Measurements from ENCODE around the gene ADAMTS13. TPM values are rescaled to one million over a fixed set of nuclear protein-coding genes. Genes with fewer than 3 reads are reported as not detected.

The ADAMTS13 gene
- total and polyA plus RNA-seq, 9 of the 15 experiments (the other 6 are each of a cell fraction or from before 2014, with no cell fraction given), result 0.03 to 0.20 (median 0.04) TPM; not detected in 4

DNA sequence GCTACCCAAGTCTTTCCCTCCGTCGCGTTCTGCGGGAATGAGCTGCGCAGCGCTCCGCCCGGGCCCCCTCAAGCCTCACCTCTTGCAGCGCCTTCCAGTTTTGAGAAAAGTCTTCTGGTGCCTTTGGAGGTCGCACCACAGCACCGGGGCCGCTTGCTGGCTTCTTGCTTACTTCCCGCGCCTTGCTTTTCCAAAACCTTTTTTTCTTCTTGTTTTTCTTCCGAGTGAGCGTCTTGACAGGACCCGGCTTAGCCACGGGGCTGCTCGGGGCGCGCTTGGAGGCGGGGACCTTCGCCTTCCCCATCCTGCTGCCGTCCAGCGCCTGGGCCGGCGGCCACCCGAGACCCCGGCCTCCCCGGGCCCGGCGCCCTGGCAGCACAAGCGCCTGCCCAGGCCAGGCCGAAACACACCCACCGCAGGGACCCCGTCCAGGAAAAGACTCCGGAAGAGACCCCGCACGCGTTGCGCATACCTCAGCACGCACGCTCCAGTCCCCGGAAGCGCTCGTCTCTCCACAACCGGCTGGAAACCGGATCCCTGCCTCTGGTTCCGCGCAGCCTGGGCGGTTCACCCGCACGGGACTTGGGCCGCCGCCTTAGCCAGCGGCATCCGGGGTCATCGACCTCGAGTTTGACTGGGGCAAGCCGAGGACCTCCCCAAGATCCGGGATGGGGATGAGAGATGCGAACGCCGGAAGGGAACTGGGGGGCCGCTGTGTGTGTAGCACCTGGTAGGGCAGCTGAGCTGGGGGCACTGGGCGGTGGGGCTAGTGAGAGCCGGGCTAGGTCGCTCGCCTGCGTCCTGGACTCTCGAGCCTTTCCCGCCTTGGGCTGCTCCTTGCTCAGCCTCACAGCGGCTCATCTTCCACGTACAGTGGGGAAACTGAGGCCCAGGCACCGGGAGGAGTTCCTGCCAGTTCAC, 4.4 kb upstream of the ADAMTS13 start, which contains the start of gene REXO4 (continued):
- TF ChIP-seq, protein P1, sequence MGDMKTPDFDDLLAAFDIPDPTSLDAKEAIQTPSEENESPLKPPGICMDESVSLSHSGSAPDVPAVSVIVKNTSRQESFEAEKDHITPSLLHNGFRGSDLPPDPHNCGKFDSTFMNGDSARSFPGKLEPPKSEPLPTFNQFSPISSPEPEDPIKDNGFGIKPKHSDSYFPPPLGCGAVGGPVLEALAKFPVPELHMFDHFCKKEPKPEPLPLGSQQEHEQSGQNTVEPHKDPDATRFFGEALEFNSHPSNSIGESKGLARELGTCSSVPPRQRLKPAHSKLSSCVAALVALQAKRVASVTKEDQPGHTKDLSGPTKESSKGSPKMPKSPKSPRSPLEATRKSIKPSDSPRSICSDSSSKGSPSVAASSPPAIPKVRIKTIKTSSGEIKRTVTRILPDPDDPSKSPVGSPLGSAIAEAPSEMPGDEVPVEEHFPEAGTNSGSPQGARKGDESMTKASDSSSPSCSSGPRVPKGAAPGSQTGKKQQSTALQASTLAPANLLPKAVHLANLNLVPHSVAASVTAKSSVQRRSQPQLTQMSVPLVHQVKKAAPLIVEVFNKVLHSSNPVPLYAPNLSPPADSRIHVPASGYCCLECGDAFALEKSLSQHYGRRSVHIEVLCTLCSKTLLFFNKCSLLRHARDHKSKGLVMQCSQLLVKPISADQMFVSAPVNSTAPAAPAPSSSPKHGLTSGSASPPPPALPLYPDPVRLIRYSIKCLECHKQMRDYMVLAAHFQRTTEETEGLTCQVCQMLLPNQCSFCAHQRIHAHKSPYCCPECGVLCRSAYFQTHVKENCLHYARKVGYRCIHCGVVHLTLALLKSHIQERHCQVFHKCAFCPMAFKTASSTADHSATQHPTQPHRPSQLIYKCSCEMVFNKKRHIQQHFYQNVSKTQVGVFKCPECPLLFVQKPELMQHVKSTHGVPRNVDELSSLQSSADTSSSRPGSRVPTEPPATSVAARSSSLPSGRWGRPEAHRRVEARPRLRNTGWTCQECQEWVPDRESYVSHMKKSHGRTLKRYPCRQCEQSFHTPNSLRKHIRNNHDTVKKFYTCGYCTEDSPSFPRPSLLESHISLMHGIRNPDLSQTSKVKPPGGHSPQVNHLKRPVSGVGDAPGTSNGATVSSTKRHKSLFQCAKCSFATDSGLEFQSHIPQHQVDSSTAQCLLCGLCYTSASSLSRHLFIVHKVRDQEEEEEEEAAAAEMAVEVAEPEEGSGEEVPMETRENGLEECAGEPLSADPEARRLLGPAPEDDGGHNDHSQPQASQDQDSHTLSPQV (IDR thresholded peaks at IDR 0.05), result no peak
- peak; percentile 72 to 75; a peak in 3 of 4 replicates for TF ChIP-seq TEAD1 (CRISPR knock-in tag; IDR thresholded peaks at IDR 0.05)
- no peak for TF ChIP-seq HOXB6 (CRISPR knock-in tag; IDR thresholded peaks at IDR 0.05; ENCODE audit: borderline replicate concordance)
- no peak for TF ChIP-seq FOS (IDR thresholded peaks at IDR 0.05; ENCODE audit: extremely low read depth, insufficient read length)
- TF ChIP-seq, protein P2, sequence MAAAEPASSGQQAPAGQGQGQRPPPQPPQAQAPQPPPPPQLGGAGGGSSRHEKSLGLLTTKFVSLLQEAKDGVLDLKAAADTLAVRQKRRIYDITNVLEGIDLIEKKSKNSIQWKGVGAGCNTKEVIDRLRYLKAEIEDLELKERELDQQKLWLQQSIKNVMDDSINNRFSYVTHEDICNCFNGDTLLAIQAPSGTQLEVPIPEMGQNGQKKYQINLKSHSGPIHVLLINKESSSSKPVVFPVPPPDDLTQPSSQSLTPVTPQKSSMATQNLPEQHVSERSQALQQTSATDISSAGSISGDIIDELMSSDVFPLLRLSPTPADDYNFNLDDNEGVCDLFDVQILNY (CRISPR knock-in tag; IDR thresholded peaks at IDR 0.05), result no peak
- TF ChIP-seq, protein P3, sequence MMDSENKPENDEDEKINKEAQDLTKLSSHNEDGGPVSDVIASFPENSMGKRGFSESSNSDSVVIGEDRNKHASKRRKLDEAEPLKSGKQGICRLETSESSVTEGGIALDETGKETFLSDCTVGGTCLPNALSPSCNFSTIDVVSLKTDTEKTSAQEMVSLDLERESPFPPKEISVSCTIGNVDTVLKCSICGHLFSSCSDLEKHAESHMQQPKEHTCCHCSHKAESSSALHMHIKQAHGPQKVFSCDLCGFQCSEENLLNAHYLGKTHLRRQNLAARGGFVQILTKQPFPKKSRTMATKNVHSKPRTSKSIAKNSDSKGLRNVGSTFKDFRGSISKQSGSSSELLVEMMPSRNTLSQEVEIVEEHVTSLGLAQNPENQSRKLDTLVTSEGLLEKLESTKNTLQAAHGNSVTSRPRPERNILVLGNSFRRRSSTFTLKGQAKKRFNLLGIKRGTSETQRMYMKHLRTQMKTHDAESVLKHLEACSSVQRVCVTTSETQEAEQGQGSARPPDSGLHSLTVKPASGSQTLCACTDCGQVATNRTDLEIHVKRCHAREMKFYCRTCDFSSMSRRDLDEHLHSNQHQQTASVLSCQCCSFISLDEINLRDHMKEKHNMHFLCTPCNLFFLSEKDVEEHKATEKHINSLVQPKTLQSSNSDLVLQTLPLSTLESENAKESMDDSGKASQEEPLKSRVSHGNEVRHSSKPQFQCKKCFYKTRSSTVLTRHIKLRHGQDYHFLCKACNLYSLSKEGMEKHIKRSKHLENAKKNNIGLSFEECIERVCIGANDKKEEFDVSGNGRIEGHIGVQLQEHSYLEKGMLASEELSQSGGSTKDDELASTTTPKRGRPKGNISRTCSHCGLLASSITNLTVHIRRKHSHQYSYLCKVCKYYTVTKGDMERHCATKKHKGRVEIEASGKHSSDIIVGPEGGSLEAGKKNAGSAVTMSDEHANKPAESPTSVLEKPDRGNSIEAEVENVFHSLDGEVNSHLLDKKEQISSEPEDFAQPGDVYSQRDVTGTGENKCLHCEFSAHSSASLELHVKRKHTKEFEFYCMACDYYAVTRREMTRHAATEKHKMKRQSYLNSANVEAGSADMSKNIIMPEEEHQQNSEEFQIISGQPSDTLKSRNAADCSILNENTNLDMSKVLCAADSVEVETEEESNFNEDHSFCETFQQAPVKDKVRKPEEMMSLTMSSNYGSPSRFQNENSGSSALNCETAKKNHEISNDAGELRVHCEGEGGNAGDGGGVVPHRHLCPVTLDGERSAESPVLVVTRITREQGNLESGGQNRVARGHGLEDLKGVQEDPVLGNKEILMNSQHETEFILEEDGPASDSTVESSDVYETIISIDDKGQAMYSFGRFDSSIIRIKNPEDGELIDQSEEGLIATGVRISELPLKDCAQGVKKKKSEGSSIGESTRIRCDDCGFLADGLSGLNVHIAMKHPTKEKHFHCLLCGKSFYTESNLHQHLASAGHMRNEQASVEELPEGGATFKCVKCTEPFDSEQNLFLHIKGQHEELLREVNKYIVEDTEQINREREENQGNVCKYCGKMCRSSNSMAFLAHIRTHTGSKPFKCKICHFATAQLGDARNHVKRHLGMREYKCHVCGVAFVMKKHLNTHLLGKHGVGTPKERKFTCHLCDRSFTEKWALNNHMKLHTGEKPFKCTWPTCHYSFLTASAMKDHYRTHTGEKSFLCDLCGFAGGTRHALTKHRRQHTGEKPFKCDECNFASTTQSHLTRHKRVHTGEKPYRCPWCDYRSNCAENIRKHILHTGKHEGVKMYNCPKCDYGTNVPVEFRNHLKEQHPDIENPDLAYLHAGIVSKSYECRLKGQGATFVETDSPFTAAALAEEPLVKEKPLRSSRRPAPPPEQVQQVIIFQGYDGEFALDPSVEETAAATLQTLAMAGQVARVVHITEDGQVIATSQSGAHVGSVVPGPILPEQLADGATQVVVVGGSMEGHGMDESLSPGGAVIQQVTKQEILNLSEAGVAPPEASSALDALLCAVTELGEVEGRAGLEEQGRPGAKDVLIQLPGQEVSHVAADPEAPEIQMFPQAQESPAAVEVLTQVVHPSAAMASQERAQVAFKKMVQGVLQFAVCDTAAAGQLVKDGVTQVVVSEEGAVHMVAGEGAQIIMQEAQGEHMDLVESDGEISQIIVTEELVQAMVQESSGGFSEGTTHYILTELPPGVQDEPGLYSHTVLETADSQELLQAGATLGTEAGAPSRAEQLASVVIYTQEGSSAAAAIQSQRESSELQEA (IDR thresholded peaks at IDR 0.05; ENCODE audit: low read depth), result no peak
- 0 out of 2 replicates have a peak, but pooled peaks have one; percentile 31 for TF ChIP-seq KLF13 (tag; IDR thresholded peaks at IDR 0.05; ENCODE audit: borderline replicate concordance, low read depth)
- TF ChIP-seq FOXA3 (CRISPR knock-in tag; conservative IDR thresholded peaks at IDR 0.05 in 1 of 2, IDR thresholded peaks at IDR 0.05 in 1 of 2), result peak in 1 of 2 experiments; percentile 15; a peak in 1 of 4 replicates
- TF ChIP-seq ZNF778 (CRISPR knock-in tag; IDR thresholded peaks at IDR 0.05), result no peak
- peak; percentile 54 for TF ChIP-seq ARID1B (IDR thresholded peaks at IDR 0.05)
- TF ChIP-seq, protein P4, sequence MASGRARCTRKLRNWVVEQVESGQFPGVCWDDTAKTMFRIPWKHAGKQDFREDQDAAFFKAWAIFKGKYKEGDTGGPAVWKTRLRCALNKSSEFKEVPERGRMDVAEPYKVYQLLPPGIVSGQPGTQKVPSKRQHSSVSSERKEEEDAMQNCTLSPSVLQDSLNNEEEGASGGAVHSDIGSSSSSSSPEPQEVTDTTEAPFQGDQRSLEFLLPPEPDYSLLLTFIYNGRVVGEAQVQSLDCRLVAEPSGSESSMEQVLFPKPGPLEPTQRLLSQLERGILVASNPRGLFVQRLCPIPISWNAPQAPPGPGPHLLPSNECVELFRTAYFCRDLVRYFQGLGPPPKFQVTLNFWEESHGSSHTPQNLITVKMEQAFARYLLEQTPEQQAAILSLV (tag; IDR thresholded peaks at IDR 0.05), result no peak
